Gastrocnemius medialis (tissue), 4 donors: Measurements from ENCODE around the gene AKAP6.

Source experiments
- CTCF ChIP-seq, 5 experiments: fragments of 450-650 bp in 3 of 5; fragments of 200-600 bp in 2 of 5; sonication (generic) in 2 of 5; IDR thresholded peaks in 4 of 5; conservative IDR thresholded peaks in 1 of 5; 1 replicate in 4 of 5; 2 replicates in 1 of 5; pipeline ENCODE4 v1.5.1; 2016 to 2019; ENCODE audit warnings: antibody characterized with exemption in 5 of 5, mild to moderate bottlenecking in 3 of 5, moderate library complexity in 3 of 5
- POLR2A ChIP-seq, 2 donors: fragments of 450-650 bp; IDR thresholded peaks; one replicate each; pipeline ENCODE4 v1.6.1; 2017; ENCODE audit warnings: antibody characterized with exemption in 2 of 2, mild to moderate bottlenecking in 2 of 2, moderate library complexity in 2 of 2

GRCh38 chr14:32572867-32573150 is 243.7 kb downstream of the AKAP6 start:
- no peak for TF ChIP-seq CTCF (IDR thresholded peaks at IDR 0.05 in 4 of 5, conservative IDR thresholded peaks at IDR 0.05 in 1 of 5)
- no peak for TF ChIP-seq POLR2A (IDR thresholded peaks at IDR 0.05)
